Measurements from ENCODE around the gene SH3BP5L.

- TF ChIP-seq CTCF (conservative IDR thresholded peaks at IDR 0.05; ENCODE audit: low read depth, low read length) (no peak), POLR2A (IDR thresholded peaks at IDR 0.05; ENCODE audit: low read depth, low read length) (no peak), FOS (IDR thresholded peaks at IDR 0.05; ENCODE audit: low read depth, low read length) (no peak), MAFK (IDR thresholded peaks at IDR 0.05; ENCODE audit: low read depth, low read length) (no peak), RAD21 (IDR thresholded peaks at IDR 0.05; ENCODE audit: low read length) (no peak), CEBPB (IDR thresholded peaks at IDR 0.05; ENCODE audit: low read depth, low read length) (no peak), RCOR1 (IDR thresholded peaks at IDR 0.05; ENCODE audit: insufficient replicate concordance, low read length) (no peak), MAZ (IDR thresholded peaks at IDR 0.05; ENCODE audit: borderline replicate concordance, low read depth, low read length) (no peak), CHD1 (IDR thresholded peaks at IDR 0.05; ENCODE audit: low read depth, low read length) (no peak), SMC3 (IDR thresholded peaks at IDR 0.05; ENCODE audit: low read depth, low read length) (no peak)
- TF ChIP-seq, protein P1, sequence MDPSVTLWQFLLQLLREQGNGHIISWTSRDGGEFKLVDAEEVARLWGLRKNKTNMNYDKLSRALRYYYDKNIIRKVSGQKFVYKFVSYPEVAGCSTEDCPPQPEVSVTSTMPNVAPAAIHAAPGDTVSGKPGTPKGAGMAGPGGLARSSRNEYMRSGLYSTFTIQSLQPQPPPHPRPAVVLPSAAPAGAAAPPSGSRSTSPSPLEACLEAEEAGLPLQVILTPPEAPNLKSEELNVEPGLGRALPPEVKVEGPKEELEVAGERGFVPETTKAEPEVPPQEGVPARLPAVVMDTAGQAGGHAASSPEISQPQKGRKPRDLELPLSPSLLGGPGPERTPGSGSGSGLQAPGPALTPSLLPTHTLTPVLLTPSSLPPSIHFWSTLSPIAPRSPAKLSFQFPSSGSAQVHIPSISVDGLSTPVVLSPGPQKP (IDR thresholded peaks at IDR 0.05; ENCODE audit: borderline replicate concordance, low read depth, low read length) = no peak
These were observed 32.1 kb downstream of the SH3BP5L start for GRCh38 chr1:248793592-248793991.

Data from IMR-90 (cell line).